CD4-positive, alpha-beta memory T cell (primary cell): Measurements from ENCODE around the gene TFCP2L1. TPM values are rescaled to one million over a fixed set of nuclear protein-coding genes. Genes with fewer than 3 reads are reported as not detected.
A peak's percentile ranks its signal among the peaks of the same experiment; 100 is the strongest.
"Not testable (repeated sequence)": the region's sequence is repeated elsewhere in the genome, so short reads cannot be mapped to it uniquely, and the experiment has no call there.

Experiments used
- CTCF ChIA-PET: fragments of 350-600 bp; sonication (Branson Sonifier 250); formaldehyde crosslinking; loops from one replicate; lab custom pipeline; 2021; ENCODE audit warnings: inconsistent platforms; ENCODE audit not compliant: partially characterized antibody; lab: Charles Lee
- POLR2A ChIA-PET: fragments of 350-600 bp; sonication (Branson Sonifier 250); formaldehyde crosslinking; loops from one replicate; lab custom pipeline; 2021; ENCODE audit not compliant: partially characterized antibody; lab: Charles Lee
- DNase-seq, 5 donors: peaks; one replicate each; pipeline versions ENCODE4 v3.0.0 to v3.0.0-alpha.2; 2020 to 2022; ENCODE audit warnings: mixed read lengths in 1 of 5
- H3K27ac ChIP-seq: one replicate; pipeline ENCODE4 v1.7.0; 2013; ENCODE audit warnings: low read depth, low read length
- H3K27me3 ChIP-seq: 2 replicates; pipeline ENCODE4 v1.7.0; 2013; ENCODE audit warnings: mild to moderate bottlenecking, low read length, moderate library complexity; ENCODE audit not compliant: insufficient read depth
- H3K36me3 ChIP-seq: 2 replicates; pipeline ENCODE4 v1.7.0; 2013; ENCODE audit warnings: mild to moderate bottlenecking, low read length, moderate library complexity; ENCODE audit not compliant: insufficient read depth
- H3K4me1 ChIP-seq: 2 replicates; pipeline ENCODE4 v1.7.0; 2013; ENCODE audit warnings: mild to moderate bottlenecking, low read length, moderate library complexity; ENCODE audit not compliant: insufficient read depth
- H3K4me3 ChIP-seq, 2 donors: one replicate each; pipeline ENCODE4 v1.7.0; 2013; ENCODE audit warnings: low read length in 2 of 2, mild to moderate bottlenecking in 1 of 2
- H3K9me3 ChIP-seq, 2 donors: one replicate each; pipeline ENCODE4 v1.7.0; 2013; ENCODE audit warnings: low read length in 2 of 2, control low read depth in 1 of 2; ENCODE audit not compliant: control insufficient read depth in 1 of 2
- H3K27ac Mint-ChIP-seq, 7 donors: one replicate each; pipeline ENCODE4 v1.8.0; 2020 to 2021; ENCODE audit warnings: mixed read lengths in 7 of 7, mild to moderate bottlenecking in 6 of 7, inconsistent platforms in 3 of 7, moderate library complexity in 3 of 7
- H3K27me3 Mint-ChIP-seq, 2 donors: one replicate each; pipeline ENCODE4 v1.8.0; 2020 to 2021; ENCODE audit warnings: mixed read lengths in 2 of 2
- H3K36me3 Mint-ChIP-seq, 2 donors: one replicate each; pipeline ENCODE4 v1.8.0; 2020 to 2021; ENCODE audit warnings: mixed read lengths in 2 of 2, inconsistent platforms in 1 of 2, mild to moderate bottlenecking in 1 of 2
- H3K4me1 Mint-ChIP-seq, 4 donors: one replicate each; pipeline ENCODE4 v1.8.0; 2020 to 2021; ENCODE audit warnings: mixed read lengths in 4 of 4, mild to moderate bottlenecking in 1 of 4
- H3K4me3 Mint-ChIP-seq, 8 donors: one replicate each; pipeline ENCODE4 v1.8.0; 2020 to 2021; ENCODE audit warnings: mixed read lengths in 8 of 8, mild to moderate bottlenecking in 7 of 8, moderate library complexity in 6 of 8, inconsistent platforms in 3 of 8
- H3K9me3 Mint-ChIP-seq, 8 donors: one replicate each; pipeline ENCODE4 v1.8.0; 2020 to 2021; ENCODE audit warnings: mixed read lengths in 8 of 8, mild to moderate bottlenecking in 5 of 8, inconsistent platforms in 3 of 8, moderate library complexity in 1 of 8
- intact Hi-C: fragments of 100-400 bp; cut with micrococcal nuclease; formaldehyde crosslinking; loops from one replicate; pipeline ENCODE4 v1.15.1; 2023
- polyA plus RNA-seq, 2 donors: library from polyadenylated mRNA; unstranded; fragments of 300-500 nt; fragmentation: Illumina TruSeq; gene quantifications; one replicate each; pipeline ENCODE4 v1.2.3, GENCODE V29; 2021
- total RNA-seq, 2 experiments: library from RNA; stranded (reverse); gene quantifications; one replicate each; pipeline ENCODE4 v1.2.3, GENCODE V29; 2021

TFCP2L1 gene
- total and polyA plus RNA-seq, 4 experiments from 2014 or later: 0.06 TPM; not detected in 3

DNA sequence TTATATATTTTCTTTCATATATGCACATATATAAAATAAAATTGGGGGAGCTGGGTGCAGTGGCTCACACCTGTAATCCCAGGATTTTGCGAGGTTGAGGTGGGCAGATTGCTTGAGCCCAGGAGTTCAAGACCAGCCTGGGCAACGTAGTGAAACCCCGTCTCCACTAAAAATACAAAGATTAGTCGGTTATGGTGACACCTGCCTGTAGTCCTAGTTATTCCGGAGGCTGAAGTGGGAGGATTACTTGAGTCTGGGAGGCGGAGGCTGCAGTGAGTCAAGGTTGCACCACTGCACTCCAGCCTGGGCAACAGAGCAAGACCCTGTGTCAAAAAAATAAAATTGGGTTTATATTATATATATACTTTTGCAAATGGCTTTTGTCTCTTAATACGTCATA is 39.6 kb upstream of the TFCP2L1 start:
- CTCF ChIA-PET: no interaction called here

DNA sequence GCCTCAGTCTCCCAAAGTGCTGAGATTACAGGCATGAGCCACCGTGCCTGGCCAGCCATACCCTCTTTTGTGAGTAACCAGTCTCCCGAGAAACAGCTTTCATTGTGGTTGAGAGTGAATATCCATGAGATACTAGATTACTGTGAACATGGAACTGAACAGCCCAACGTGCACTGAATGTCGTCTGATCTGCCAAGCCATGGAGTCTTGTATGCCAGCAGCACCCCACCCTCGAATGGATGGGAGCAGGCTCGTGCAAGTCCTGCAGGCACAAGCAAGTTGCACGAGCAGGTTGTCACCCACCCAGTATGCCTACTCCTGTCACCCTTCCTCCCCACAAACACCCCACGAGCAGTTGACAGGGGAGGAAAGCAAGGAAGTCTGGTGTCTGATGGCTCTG is 36.5 kb upstream of the TFCP2L1 start:
- no peaks in the 10 kb centered on the region for H3K9me3 ChIP-seq
- ChIA-PET CTCF (no interaction called here), POLR2A (no interaction called here)
- Mint-ChIP-seq H3K36me3 (no peaks in the 10 kb centered on the region), H3K9me3 (peaks cover 0 to 4% (median 0%) of the 10 kb centered on the region in 8 donors), H3K27me3 (peaks cover 1 to 5% of the 10 kb centered on the region in 2 donors), H3K4me1 (no peaks in the 10 kb centered on the region), H3K4me3 (no peak overlapping the region), H3K27ac (no peak overlapping the region)
- no peaks in the 10 kb centered on the region for H3K27me3 ChIP-seq
- intact Hi-C loops: no loop called here
- no peak overlapping the region for H3K27ac ChIP-seq
- no peak overlapping the region for H3K4me3 ChIP-seq
- H3K36me3 ChIP-seq: no peaks in the 10 kb centered on the region
- no peak for DNase-seq
- H3K4me1 ChIP-seq: no peaks in the 10 kb centered on the region

More for the DNA sequence above, 39.6 kb upstream of the TFCP2L1 start:
- Histone ChIP-seq H3K27ac (no peak overlapping the region), H3K4me3 (no peak overlapping the region), H3K27me3 (no peaks in the 10 kb centered on the region), H3K4me1 (no peaks in the 10 kb centered on the region), H3K9me3 (no peaks in the 10 kb centered on the region), H3K36me3 (no peaks in the 10 kb centered on the region)
- POLR2A ChIA-PET: no interaction called here
- no peak overlapping the region for H3K27ac Mint-ChIP-seq
- H3K4me3 Mint-ChIP-seq: no peak overlapping the region
- no peaks in the 10 kb centered on the region for H3K36me3 Mint-ChIP-seq
- intact Hi-C loops: no loop called here
- no peaks in the 10 kb centered on the region for H3K4me1 Mint-ChIP-seq
- H3K27me3 Mint-ChIP-seq: peaks cover 1 to 11% of the 10 kb centered on the region in 2 donors
- H3K9me3 Mint-ChIP-seq: peaks cover 0 to 4% (median 0%) of the 10 kb centered on the region in 8 donors
- no peak for DNase-seq

DNA sequence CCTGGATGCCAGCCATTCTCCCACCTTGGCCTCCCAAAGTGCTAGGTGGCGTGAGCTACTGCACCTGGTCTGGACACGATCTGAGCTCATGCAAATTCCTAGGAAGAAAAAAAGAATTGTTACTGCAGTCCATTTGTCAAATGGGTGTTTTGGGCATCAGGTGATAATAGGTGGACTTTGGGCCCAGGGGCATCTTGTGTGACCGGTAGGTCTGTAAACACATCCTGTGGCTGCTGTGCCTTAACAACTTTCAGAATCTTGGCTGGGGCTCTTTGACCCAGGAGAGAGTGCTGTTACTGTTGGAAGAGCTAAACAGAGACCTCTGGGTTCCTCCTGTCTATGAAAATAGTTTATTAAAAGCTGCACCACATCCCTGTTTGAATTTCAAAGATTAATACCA is 34.9 kb upstream of the TFCP2L1 start:
- Mint-ChIP-seq H3K27me3 (peaks cover 1 to 2% of the 10 kb centered on the region in 2 donors), H3K27ac (peak overlapping the region in 1 of 7 donors; percentile 1), H3K36me3 (no peaks in the 10 kb centered on the region), H3K9me3 (peaks cover 0 to 4% (median 0%) of the 10 kb centered on the region in 8 donors), H3K4me1 (no peaks in the 10 kb centered on the region), H3K4me3 (no peak overlapping the region)
- no peaks in the 10 kb centered on the region for H3K27me3 ChIP-seq
- ChIA-PET POLR2A (no interaction called here), CTCF (interaction anchor here (1.0 kb wide), 1 partner anchor 8 kb away, joined by 5 read pairs; no protein-coding TSS in a partner anchor)
- no peak overlapping the region for H3K27ac ChIP-seq
- no peaks in the 10 kb centered on the region for H3K4me1 ChIP-seq
- no peak for DNase-seq
- H3K9me3 ChIP-seq: no peaks in the 10 kb centered on the region
- H3K4me3 ChIP-seq: no peak overlapping the region
- intact Hi-C loops: no loop called here
- H3K36me3 ChIP-seq: no peaks in the 10 kb centered on the region

DNA sequence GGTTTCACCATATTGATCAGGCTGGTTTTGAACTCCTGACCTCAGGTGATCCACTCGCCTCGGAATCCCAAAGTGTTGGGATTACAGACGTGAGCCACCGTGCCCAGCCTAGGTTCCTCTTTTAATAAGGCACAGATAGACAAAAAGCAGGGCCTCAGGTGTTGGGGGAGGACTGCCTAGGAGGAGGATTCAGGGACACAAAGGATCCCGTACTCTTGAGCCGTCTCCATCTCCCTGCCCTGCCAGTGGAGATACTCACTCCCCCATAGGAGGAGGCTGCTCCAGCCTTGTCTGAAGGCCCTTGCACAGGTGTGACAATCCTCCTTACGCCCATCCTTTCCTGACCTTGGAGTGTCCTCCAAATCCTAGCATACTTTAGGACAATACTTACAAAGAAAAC is 32.0 kb upstream of the TFCP2L1 start:
- Histone ChIP-seq H3K27ac (no peak overlapping the region), H3K27me3 (no peaks in the 10 kb centered on the region), H3K4me3 (no peak overlapping the region), H3K36me3 (no peaks in the 10 kb centered on the region), H3K4me1 (no peaks in the 10 kb centered on the region), H3K9me3 (no peaks in the 10 kb centered on the region)
- no peaks in the 10 kb centered on the region for H3K36me3 Mint-ChIP-seq
- no peak overlapping the region for H3K4me3 Mint-ChIP-seq
- peaks cover 0 to 1% of the 10 kb centered on the region in 2 donors for H3K27me3 Mint-ChIP-seq
- ChIA-PET CTCF (no interaction called here), POLR2A (no interaction called here)
- H3K27ac Mint-ChIP-seq: no peak overlapping the region
- H3K4me1 Mint-ChIP-seq: no peaks in the 10 kb centered on the region
- peaks cover 0 to 4% (median 0%) of the 10 kb centered on the region in 8 donors for H3K9me3 Mint-ChIP-seq
- no peak for DNase-seq
- intact Hi-C loops: no loop called here

DNA sequence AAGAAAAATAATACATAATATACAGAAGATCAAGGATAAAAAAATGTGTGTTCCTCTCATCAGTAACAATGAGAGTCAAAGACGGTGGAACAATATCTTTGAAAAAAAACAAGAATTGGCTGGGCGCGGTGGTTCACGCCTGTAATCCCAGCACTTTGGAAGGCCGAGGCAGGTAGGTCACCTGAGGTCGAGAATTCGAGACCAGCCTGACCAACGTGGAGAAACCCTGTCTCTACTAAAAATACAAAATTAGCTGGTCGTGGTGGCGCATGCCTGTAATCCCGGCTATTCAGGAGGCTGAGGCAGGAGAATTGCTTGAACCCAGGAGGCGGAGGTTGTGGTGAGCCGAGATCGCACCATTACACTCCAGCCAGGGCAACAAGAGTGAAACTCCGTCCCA is 28.7 kb upstream of the TFCP2L1 start:
- intact Hi-C loops, H3K36me3 Mint-ChIP-seq, H3K27ac ChIP-seq, H3K4me3 Mint-ChIP-seq, H3K9me3 Mint-ChIP-seq, CTCF ChIA-PET, H3K4me1 ChIP-seq, H3K4me3 ChIP-seq, DNase-seq, H3K27me3 ChIP-seq, H3K36me3 ChIP-seq, H3K27me3 Mint-ChIP-seq, POLR2A ChIA-PET, H3K9me3 ChIP-seq, H3K27ac Mint-ChIP-seq: not testable (repeated sequence)
- H3K4me1 Mint-ChIP-seq: peaks cover 0 to 11% (median under 1%) of the 10 kb centered on the region in 4 donors

DNA sequence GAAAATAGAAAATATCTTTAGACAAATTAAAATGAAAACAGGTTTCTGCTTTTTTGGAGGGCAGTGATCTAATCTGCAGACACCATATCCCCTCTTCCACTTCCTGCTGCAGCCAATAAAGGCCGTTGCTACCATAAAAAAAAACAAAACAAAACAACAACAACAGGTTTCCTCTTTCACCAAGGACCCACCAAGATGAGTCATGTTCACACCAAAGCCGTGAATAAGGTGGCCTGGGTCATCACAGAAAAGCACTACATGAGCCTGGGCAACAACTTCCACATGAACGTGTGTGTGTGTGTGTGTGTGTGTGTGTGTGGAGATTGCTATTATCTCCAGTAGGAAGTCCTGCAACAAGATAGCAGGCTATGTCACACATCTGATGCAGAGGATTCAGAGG is 24.8 kb upstream of the TFCP2L1 start:
- H3K4me3 Mint-ChIP-seq: no peak overlapping the region
- H3K27ac Mint-ChIP-seq: no peak overlapping the region
- H3K9me3 Mint-ChIP-seq: peaks cover 0 to 3% (median 0%) of the 10 kb centered on the region in 8 donors
- H3K4me1 Mint-ChIP-seq: peaks cover 0 to 14% (median 2%) of the 10 kb centered on the region in 4 donors
- CTCF ChIA-PET: no interaction called here
- Histone ChIP-seq H3K4me1 (no peaks in the 10 kb centered on the region), H3K27ac (no peak overlapping the region), H3K9me3 (no peaks in the 10 kb centered on the region), H3K27me3 (no peaks in the 10 kb centered on the region), H3K36me3 (no peaks in the 10 kb centered on the region), H3K4me3 (no peak overlapping the region)
- no peak for DNase-seq
- POLR2A ChIA-PET: no interaction called here
- peaks cover 13 to 16% of the 10 kb centered on the region in 2 donors for H3K27me3 Mint-ChIP-seq
- intact Hi-C loops: no loop called here
- no peaks in the 10 kb centered on the region for H3K36me3 Mint-ChIP-seq

DNA sequence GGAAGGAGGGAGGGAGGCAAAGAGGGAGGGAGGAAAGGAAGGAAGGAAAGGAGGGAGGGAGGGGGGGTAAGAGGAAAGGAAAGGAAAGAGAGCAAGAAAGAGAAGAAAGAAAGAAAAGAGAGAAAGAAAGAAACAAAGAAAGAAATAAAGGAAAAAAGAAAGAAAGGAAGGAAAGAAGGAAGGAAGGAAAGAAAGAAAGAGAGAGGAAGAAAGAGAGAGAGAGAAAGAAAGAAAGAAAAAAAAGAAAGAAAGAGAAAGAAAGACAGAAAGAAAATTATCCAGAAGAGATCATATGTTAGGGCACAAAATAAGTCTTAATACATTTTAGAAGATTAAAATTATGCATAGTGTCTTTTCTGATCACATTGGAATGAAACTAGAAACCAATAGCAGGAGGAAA is 24.3 kb upstream of the TFCP2L1 start:
- Histone ChIP-seq H3K36me3 (no peaks in the 10 kb centered on the region), H3K27ac (no peak overlapping the region), H3K4me1 (no peaks in the 10 kb centered on the region), H3K9me3 (no peaks in the 10 kb centered on the region), H3K4me3 (no peak overlapping the region), H3K27me3 (no peaks in the 10 kb centered on the region)
- no peak for DNase-seq
- intact Hi-C loops: no loop called here
- Mint-ChIP-seq H3K4me1 (peaks cover 0 to 14% (median 2%) of the 10 kb centered on the region in 4 donors), H3K9me3 (peaks cover 0 to 3% (median 0%) of the 10 kb centered on the region in 8 donors), H3K36me3 (no peaks in the 10 kb centered on the region), H3K27ac (no peak overlapping the region), H3K4me3 (no peak overlapping the region), H3K27me3 (peaks cover 14 to 18% of the 10 kb centered on the region in 2 donors)
- ChIA-PET CTCF (no interaction called here), POLR2A (no interaction called here)

DNA sequence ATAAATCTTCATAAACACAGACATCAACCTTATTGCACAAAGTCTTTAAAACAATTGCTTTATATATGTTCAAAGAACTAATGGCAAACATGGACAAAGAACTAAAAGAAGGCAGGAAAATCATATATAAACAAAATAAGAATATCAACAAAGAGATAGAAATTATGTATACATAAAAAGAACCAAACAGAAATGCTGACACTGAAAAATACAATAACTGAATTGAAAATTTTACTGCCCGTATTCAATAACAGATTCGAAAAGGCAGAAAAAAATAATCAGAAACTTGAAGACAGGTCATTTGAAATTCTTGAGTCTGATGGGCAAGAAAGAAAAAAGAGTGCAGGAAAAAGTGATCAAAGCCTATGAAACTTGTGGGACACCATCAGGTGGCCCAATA is 22.0 kb upstream of the TFCP2L1 start:
- POLR2A ChIA-PET: no interaction called here
- H3K36me3 ChIP-seq: no peaks in the 10 kb centered on the region
- no peaks in the 10 kb centered on the region for H3K9me3 ChIP-seq
- H3K36me3 Mint-ChIP-seq: no peaks in the 10 kb centered on the region
- H3K4me3 ChIP-seq: no peak overlapping the region
- CTCF ChIA-PET: no interaction called here
- H3K4me1 ChIP-seq: no peaks in the 10 kb centered on the region
- peaks cover 3% of the 10 kb centered on the region for H3K27me3 ChIP-seq
- peaks cover 0 to 14% (median 2%) of the 10 kb centered on the region in 4 donors for H3K4me1 Mint-ChIP-seq
- H3K9me3 Mint-ChIP-seq: peaks cover 0 to 3% (median 0%) of the 10 kb centered on the region in 8 donors
- H3K27ac ChIP-seq: no peak overlapping the region
- no peak for DNase-seq
- intact Hi-C loops: no loop called here
- no peak overlapping the region for H3K4me3 Mint-ChIP-seq
- H3K27me3 Mint-ChIP-seq: peaks cover 17 to 27% of the 10 kb centered on the region in 2 donors
- no peak overlapping the region for H3K27ac Mint-ChIP-seq
